Neural progenitor cell (in vitro differentiated cells): Measurements from ENCODE around the gene UGT1A7. TPM values are rescaled to one million over a fixed set of nuclear protein-coding genes. Genes with fewer than 3 reads are reported as not detected.
"Not testable (repeated sequence)": the region's sequence is repeated elsewhere in the genome, so short reads cannot be mapped to it uniquely, and the experiment has no call there.

Experiments
- DNase-seq: peaks from one replicate; pipeline ENCODE4 v3.0.0-alpha.2; 2016; ENCODE audit warnings: low spot score
- H2AFZ ChIP-seq: fragments of 200-600 bp; sonication (generic); replicated peaks from 2 replicates; pipeline ENCODE4 v1.6.1; 2016; ENCODE audit warnings: antibody characterized with exemption
- H3F3A ChIP-seq: fragments of 200-600 bp; sonication (generic); 2 replicates; pipeline ENCODE4 v1.6.1; 2016; ENCODE audit warnings: antibody characterized with exemption, low read depth
- H3K27ac ChIP-seq: fragments of 200-600 bp; sonication (generic); 2 replicates; pipeline ENCODE4 v1.5.1; 2016; ENCODE audit warnings: mild to moderate bottlenecking
- H3K27me3 ChIP-seq: fragments of 200-600 bp; sonication (generic); 2 replicates; pipeline ENCODE4 v1.6.1; 2016; ENCODE audit warnings: mild to moderate bottlenecking, moderate library complexity
- H3K36me3 ChIP-seq: fragments of 200-600 bp; sonication (generic); 2 replicates; pipeline ENCODE4 v1.5.1; 2016
- H3K4me1 ChIP-seq: fragments of 200-600 bp; sonication (generic); 2 replicates; pipeline ENCODE4 v1.6.1; 2016; ENCODE audit warnings: mixed run types
- H3K4me2 ChIP-seq: fragments of 200-600 bp; sonication (generic); 2 replicates; pipeline ENCODE4 v1.6.1; 2016
- H3K4me3 ChIP-seq: fragments of 200-600 bp; sonication (generic); 2 replicates; pipeline ENCODE4 v1.5.1; 2016
- H3K79me2 ChIP-seq: fragments of 200-600 bp; sonication (generic); 2 replicates; pipeline ENCODE4 v1.6.1; 2016; ENCODE audit warnings: low read depth
- H3K9ac ChIP-seq: fragments of 200-600 bp; sonication (generic); 2 replicates; pipeline ENCODE4 v1.6.1; 2016
- H3K9me3 ChIP-seq: fragments of 200-600 bp; sonication (generic); 2 replicates; pipeline ENCODE4 v1.5.1; 2016; ENCODE audit warnings: low read depth
- H4K20me1 ChIP-seq: fragments of 200-600 bp; sonication (generic); 2 replicates; pipeline ENCODE4 v1.6.1; 2016; ENCODE audit warnings: low read depth
- H3K27ac Mint-ChIP-seq: 3 replicates; pipeline ENCODE4 v1.8.0; 2021; ENCODE audit warnings: mixed read lengths
- H3K27me3 Mint-ChIP-seq: 2 replicates; pipeline ENCODE4 v1.8.0; 2022; ENCODE audit warnings: low read depth, mild to moderate bottlenecking, inconsistent platforms, moderate library complexity, mixed read lengths; ENCODE audit not compliant: insufficient read depth
- H3K36me3 Mint-ChIP-seq: 3 replicates; pipeline ENCODE4 v1.8.0; 2021; ENCODE audit warnings: mixed read lengths
- H3K4me1 Mint-ChIP-seq: 3 replicates; pipeline ENCODE4 v1.8.0; 2021; ENCODE audit warnings: mixed read lengths
- H3K4me3 Mint-ChIP-seq: 3 replicates; pipeline ENCODE4 v1.8.0; 2021; ENCODE audit warnings: mild to moderate bottlenecking, moderate library complexity, mixed read lengths
- H3K9me3 Mint-ChIP-seq: 3 replicates; pipeline ENCODE4 v1.8.0; 2020; ENCODE audit warnings: mixed read lengths
- CTCF ChIP-seq: fragments of 200-600 bp; sonication (generic); IDR thresholded peaks from 2 replicates; pipeline ENCODE4 v1.5.1; 2017; ENCODE audit warnings: antibody characterized with exemption, mild to moderate bottlenecking
- EZH2 ChIP-seq: fragments of 200-600 bp; sonication (generic); IDR thresholded peaks from 2 replicates; pipeline ENCODE4 v1.6.1; 2017; ENCODE audit warnings: antibody characterized with exemption, mild to moderate bottlenecking, moderate library complexity
- EZH2phosphoT487 ChIP-seq: fragments of 200-600 bp; sonication (generic); IDR thresholded peaks from 2 replicates; pipeline ENCODE4 v1.6.1; 2017; ENCODE audit warnings: antibody characterized with exemption
- total RNA-seq: library from RNA; depleted of rRNA; stranded (reverse); fragments of >200 nt; gene quantifications from 2 replicates; pipeline ENCODE4 v1.2.3, GENCODE V29; 2015; ENCODE audit warnings: low replicate concordance

UGT1A7 gene
- total RNA-seq, 1 donor from 2014 or later, result not detected

GRCh38 chr2:233643128-233643527 is 38.6 kb upstream of the UGT1A7 start:
- no peaks in the 10 kb centered on the region for H3K27me3 Mint-ChIP-seq
- TF ChIP-seq EZH2phosphoT487 (no peak), EZH2 (no peak), CTCF (peak; percentile 35)
- Histone ChIP-seq H3K27me3 (no peaks in the 10 kb centered on the region), H3K4me3 (no peak overlapping the region), H2AFZ (no peak overlapping the region), H3K9me3 (no peaks in the 10 kb centered on the region), H3K9ac (no peak overlapping the region), H3K36me3 (no peaks in the 10 kb centered on the region), H3F3A (no peaks in the 10 kb centered on the region), H4K20me1 (no peaks in the 10 kb centered on the region), H3K27ac (no peak overlapping the region), H3K4me2 (no peak overlapping the region), H3K79me2 (no peaks in the 10 kb centered on the region), H3K4me1 (no peaks in the 10 kb centered on the region)
- no peak overlapping the region for H3K27ac Mint-ChIP-seq
- peak overlapping the region; percentile 52 for H3K4me3 Mint-ChIP-seq
- H3K9me3 Mint-ChIP-seq, result peaks cover 36% of the 10 kb centered on the region
- peak; percentile 35 for DNase-seq
- no peaks in the 10 kb centered on the region for H3K4me1 Mint-ChIP-seq
- H3K36me3 Mint-ChIP-seq, result no peaks in the 10 kb centered on the region

GRCh38 chr2:233646033-233646432 is 35.7 kb upstream of the UGT1A7 start:
- H3K79me2 ChIP-seq, H2AFZ ChIP-seq, H3K27ac Mint-ChIP-seq, H3K9ac ChIP-seq, H4K20me1 ChIP-seq, H3K27me3 Mint-ChIP-seq, H3K27me3 ChIP-seq, H3K9me3 ChIP-seq, H3K4me3 ChIP-seq, H3K4me1 Mint-ChIP-seq, H3K4me2 ChIP-seq, H3K4me1 ChIP-seq, H3K36me3 Mint-ChIP-seq, H3F3A ChIP-seq, H3K36me3 ChIP-seq, H3K4me3 Mint-ChIP-seq, H3K27ac ChIP-seq: not testable (repeated sequence)
- DNase-seq, result peak; percentile 5
- H3K9me3 Mint-ChIP-seq, result peaks cover 36% of the 10 kb centered on the region

- Histone ChIP-seq H3K27ac (no peak overlapping the region), H3K4me1 (no peaks in the 10 kb centered on the region), H4K20me1 (no peaks in the 10 kb centered on the region), H3F3A (no peaks in the 10 kb centered on the region), H3K9ac (no peak overlapping the region), H3K4me2 (no peak overlapping the region), H3K9me3 (no peaks in the 10 kb centered on the region), H3K79me2 (no peaks in the 10 kb centered on the region), H2AFZ (no peak overlapping the region), H3K36me3 (no peaks in the 10 kb centered on the region), H3K27me3 (no peaks in the 10 kb centered on the region), H3K4me3 (no peak overlapping the region)
- Mint-ChIP-seq H3K36me3 (no peaks in the 10 kb centered on the region), H3K27ac (no peak overlapping the region), H3K4me3 (no peak overlapping the region), H3K4me1 (no peaks in the 10 kb centered on the region), H3K9me3 (peaks cover 18% of the 10 kb centered on the region), H3K27me3 (peaks cover 2% of the 10 kb centered on the region)
- no peak for TF ChIP-seq CTCF
- no peak for TF ChIP-seq EZH2phosphoT487
- DNase-seq, result no peak
These were observed 30.7 kb upstream of the UGT1A7 start for GRCh38 chr2:233650981-233651380.

- no peaks in the 10 kb centered on the region for H3K79me2 ChIP-seq
- Mint-ChIP-seq H3K27ac (no peak overlapping the region), H3K4me3 (no peak overlapping the region), H3K36me3 (no peaks in the 10 kb centered on the region), H3K27me3 (peaks cover 2% of the 10 kb centered on the region), H3K4me1 (no peaks in the 10 kb centered on the region), H3K9me3 (peaks cover 16% of the 10 kb centered on the region)
- H4K20me1 ChIP-seq, result no peaks in the 10 kb centered on the region
- H3F3A ChIP-seq, result no peaks in the 10 kb centered on the region
- no peak overlapping the region for H2AFZ ChIP-seq
- no peaks in the 10 kb centered on the region for H3K9me3 ChIP-seq
- no peaks in the 10 kb centered on the region for H3K27me3 ChIP-seq
- H3K4me3 ChIP-seq, result no peak overlapping the region
- no peak overlapping the region for H3K9ac ChIP-seq
- no peak overlapping the region for H3K27ac ChIP-seq
- no peak for DNase-seq
- TF ChIP-seq CTCF (no peak), EZH2 (no peak), EZH2phosphoT487 (no peak)
- no peaks in the 10 kb centered on the region for H3K4me1 ChIP-seq
- no peaks in the 10 kb centered on the region for H3K36me3 ChIP-seq
- no peak overlapping the region for H3K4me2 ChIP-seq
These were observed 30.3 kb upstream of the UGT1A7 start for GRCh38 chr2:233651430-233651829.
